MM.1S (cell line): ENCODE results near the gene PAEP.

Source experiments
- EZH2 ChIP-seq: fragments of 300-600 bp; sonication (generic); optimal IDR thresholded peaks from 2 replicates; pipeline ENCODE3; 2017; ENCODE audit warnings: low read depth, mild to moderate bottlenecking, antibody characterized with exemption, low read length, mixed read lengths
- EZH2phosphoT487 ChIP-seq: fragments of 300-600 bp; sonication (generic); IDR thresholded peaks from 2 replicates; pipeline ENCODE4 v1.6.1; 2018; ENCODE audit warnings: antibody characterized with exemption, low read length
- TF ChIP-seq, protein P1 (sequence below): fragments of 300-600 bp; sonication (generic); IDR thresholded peaks from 2 replicates; pipeline ENCODE4 v1.5.1; 2016; ENCODE audit warnings: antibody characterized with exemption, low read length, mixed read lengths

DNA sequence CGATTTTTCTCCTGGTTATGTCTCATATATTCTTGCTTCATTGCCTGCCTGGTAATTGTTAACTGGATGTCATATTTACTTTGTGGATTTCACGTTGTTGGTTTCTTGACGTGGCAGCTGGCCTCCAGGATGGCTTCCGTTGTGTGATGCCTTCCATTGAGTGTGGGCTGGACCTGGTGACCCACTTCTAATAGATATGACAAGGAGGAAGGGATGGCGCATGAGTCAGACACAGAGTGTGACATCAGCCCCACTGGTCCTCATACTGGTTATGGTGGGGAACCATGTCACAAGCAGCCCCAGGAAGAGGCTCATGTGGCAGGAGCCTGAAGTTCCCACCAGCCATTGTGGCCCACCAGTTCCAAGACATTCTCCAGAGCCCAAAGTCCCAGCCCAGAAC lies 6.4 kb upstream of the PAEP start:
- TF ChIP-seq, protein P1, sequence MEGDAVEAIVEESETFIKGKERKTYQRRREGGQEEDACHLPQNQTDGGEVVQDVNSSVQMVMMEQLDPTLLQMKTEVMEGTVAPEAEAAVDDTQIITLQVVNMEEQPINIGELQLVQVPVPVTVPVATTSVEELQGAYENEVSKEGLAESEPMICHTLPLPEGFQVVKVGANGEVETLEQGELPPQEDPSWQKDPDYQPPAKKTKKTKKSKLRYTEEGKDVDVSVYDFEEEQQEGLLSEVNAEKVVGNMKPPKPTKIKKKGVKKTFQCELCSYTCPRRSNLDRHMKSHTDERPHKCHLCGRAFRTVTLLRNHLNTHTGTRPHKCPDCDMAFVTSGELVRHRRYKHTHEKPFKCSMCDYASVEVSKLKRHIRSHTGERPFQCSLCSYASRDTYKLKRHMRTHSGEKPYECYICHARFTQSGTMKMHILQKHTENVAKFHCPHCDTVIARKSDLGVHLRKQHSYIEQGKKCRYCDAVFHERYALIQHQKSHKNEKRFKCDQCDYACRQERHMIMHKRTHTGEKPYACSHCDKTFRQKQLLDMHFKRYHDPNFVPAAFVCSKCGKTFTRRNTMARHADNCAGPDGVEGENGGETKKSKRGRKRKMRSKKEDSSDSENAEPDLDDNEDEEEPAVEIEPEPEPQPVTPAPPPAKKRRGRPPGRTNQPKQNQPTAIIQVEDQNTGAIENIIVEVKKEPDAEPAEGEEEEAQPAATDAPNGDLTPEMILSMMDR = no peak
- TF ChIP-seq EZH2phosphoT487 (no peak), EZH2 (no peak)
